Measurements from ENCODE around the gene MAPK10. TPM values are rescaled to one million over a fixed set of nuclear protein-coding genes. Genes with fewer than 3 reads are reported as not detected.

MAPK10 gene
- total and polyA plus RNA-seq, 4 donors: 0.82 to 3.6 (median 2.3) TPM

DNA sequence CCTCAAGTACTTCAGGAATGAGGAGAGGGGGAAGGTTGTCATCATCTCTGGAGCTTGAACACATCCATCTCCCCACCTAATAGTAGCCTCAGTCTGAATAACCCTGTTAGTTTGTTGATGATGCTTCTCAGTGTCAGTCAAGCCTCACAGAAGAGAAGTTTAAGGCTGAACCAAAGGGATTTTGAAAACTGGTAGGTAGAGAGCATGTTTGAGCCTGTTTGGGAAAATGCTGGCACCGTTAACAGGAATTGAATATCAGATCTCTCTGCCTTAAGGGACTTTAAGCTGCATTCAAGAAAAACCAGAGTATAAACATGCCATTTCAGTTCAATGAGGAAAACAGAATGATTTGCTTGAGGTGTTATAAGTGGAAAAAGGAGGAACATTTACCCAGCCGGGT lies 73.1 kb downstream of the MAPK10 start (continued):
- TF ChIP-seq, protein P1, sequence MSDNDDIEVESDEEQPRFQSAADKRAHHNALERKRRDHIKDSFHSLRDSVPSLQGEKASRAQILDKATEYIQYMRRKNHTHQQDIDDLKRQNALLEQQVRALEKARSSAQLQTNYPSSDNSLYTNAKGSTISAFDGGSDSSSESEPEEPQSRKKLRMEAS (IDR thresholded peaks at IDR 0.05): no peak
- TF ChIP-seq RAD21 (IDR thresholded peaks at IDR 0.05) (no peak), HNF4G (IDR thresholded peaks at IDR 0.05) (no peak), YY1 (IDR thresholded peaks at IDR 0.05) (no peak), NR2F2 (IDR thresholded peaks at IDR 0.05) (no peak), JUND (IDR thresholded peaks at IDR 0.05) (no peak)
- TF ChIP-seq, protein P2, sequence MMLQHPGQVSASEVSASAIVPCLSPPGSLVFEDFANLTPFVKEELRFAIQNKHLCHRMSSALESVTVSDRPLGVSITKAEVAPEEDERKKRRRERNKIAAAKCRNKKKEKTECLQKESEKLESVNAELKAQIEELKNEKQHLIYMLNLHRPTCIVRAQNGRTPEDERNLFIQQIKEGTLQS (IDR thresholded peaks at IDR 0.05): no peak

DNA sequence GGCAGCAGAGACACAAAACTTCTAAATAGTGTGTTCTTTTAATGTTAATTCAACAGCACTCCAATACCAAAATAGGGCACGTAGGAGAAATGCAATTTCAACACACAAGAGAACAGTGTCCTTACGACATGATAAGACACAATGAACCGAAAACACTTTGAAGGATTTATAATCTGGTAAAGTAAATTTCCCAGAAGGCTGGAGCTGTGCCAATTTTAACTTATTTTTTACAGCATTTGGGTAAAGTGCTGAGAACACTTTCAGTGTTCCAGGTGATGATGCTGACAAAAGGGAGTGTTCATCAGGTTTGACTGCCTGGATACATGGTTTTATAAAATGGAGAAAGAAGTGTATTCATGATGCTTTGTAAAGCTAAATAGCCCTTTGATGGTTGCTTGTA lies 76.5 kb downstream of the MAPK10 start:
- 62% methylated on average over 3 of the region's 3 CpGs for WGBS
- Histone ChIP-seq H3K4me1 (ENCODE audit: control insufficient read depth in 4 of 4, insufficient read depth in 4 of 4, low read length in 3 of 4) (no peaks in the 10 kb centered on the region), H3K9ac (ENCODE audit: low read depth in 1 of 2, low read length in 2 of 2) (no peak overlapping the region), H3K27ac (ENCODE audit: low read depth in 1 of 2, low read length in 2 of 2) (no peak overlapping the region), H3K36me3 (ENCODE audit: control insufficient read depth in 4 of 4, insufficient read depth in 3 of 4, low read depth in 1 of 4, low read length in 3 of 4) (no peaks in the 10 kb centered on the region), H3K27me3 (ENCODE audit: control insufficient read depth in 4 of 4, insufficient read depth in 4 of 4, low read length in 3 of 4) (no peaks in the 10 kb centered on the region), H3K9me3 (ENCODE audit: control insufficient read depth in 4 of 4, low read length in 3 of 4) (no peaks in the 10 kb centered on the region), H3K4me3 (ENCODE audit: low read depth in 1 of 3, low read length in 3 of 3) (no peak overlapping the region)
- TF ChIP-seq RAD21 (IDR thresholded peaks at IDR 0.05) (no peak), FOXA2 (IDR thresholded peaks at IDR 0.05) (no peak), YY1 (IDR thresholded peaks at IDR 0.05) (no peak), GABPA (IDR thresholded peaks at IDR 0.05 in 1 of 2, conservative IDR thresholded peaks at IDR 0.05 in 1 of 2) (no peak), SP1 (IDR thresholded peaks at IDR 0.05) (no peak), NR2F2 (IDR thresholded peaks at IDR 0.05) (no peak), JUND (IDR thresholded peaks at IDR 0.05) (no peak)
- TF ChIP-seq, protein P3, sequence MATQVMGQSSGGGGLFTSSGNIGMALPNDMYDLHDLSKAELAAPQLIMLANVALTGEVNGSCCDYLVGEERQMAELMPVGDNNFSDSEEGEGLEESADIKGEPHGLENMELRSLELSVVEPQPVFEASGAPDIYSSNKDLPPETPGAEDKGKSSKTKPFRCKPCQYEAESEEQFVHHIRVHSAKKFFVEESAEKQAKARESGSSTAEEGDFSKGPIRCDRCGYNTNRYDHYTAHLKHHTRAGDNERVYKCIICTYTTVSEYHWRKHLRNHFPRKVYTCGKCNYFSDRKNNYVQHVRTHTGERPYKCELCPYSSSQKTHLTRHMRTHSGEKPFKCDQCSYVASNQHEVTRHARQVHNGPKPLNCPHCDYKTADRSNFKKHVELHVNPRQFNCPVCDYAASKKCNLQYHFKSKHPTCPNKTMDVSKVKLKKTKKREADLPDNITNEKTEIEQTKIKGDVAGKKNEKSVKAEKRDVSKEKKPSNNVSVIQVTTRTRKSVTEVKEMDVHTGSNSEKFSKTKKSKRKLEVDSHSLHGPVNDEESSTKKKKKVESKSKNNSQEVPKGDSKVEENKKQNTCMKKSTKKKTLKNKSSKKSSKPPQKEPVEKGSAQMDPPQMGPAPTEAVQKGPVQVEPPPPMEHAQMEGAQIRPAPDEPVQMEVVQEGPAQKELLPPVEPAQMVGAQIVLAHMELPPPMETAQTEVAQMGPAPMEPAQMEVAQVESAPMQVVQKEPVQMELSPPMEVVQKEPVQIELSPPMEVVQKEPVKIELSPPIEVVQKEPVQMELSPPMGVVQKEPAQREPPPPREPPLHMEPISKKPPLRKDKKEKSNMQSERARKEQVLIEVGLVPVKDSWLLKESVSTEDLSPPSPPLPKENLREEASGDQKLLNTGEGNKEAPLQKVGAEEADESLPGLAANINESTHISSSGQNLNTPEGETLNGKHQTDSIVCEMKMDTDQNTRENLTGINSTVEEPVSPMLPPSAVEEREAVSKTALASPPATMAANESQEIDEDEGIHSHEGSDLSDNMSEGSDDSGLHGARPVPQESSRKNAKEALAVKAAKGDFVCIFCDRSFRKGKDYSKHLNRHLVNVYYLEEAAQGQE (IDR thresholded peaks at IDR 0.05): no peak
- TF ChIP-seq, protein P2 (IDR thresholded peaks at IDR 0.05): no peak
- TF ChIP-seq, protein P4, sequence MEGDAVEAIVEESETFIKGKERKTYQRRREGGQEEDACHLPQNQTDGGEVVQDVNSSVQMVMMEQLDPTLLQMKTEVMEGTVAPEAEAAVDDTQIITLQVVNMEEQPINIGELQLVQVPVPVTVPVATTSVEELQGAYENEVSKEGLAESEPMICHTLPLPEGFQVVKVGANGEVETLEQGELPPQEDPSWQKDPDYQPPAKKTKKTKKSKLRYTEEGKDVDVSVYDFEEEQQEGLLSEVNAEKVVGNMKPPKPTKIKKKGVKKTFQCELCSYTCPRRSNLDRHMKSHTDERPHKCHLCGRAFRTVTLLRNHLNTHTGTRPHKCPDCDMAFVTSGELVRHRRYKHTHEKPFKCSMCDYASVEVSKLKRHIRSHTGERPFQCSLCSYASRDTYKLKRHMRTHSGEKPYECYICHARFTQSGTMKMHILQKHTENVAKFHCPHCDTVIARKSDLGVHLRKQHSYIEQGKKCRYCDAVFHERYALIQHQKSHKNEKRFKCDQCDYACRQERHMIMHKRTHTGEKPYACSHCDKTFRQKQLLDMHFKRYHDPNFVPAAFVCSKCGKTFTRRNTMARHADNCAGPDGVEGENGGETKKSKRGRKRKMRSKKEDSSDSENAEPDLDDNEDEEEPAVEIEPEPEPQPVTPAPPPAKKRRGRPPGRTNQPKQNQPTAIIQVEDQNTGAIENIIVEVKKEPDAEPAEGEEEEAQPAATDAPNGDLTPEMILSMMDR (IDR thresholded peaks at IDR 0.05; ENCODE audit: low read depth, low read length, missing input control): no peak
- TF ChIP-seq, protein P1 (IDR thresholded peaks at IDR 0.05): no peak
- no peak for DNase-seq (ENCODE audit: low spot score)

DNA sequence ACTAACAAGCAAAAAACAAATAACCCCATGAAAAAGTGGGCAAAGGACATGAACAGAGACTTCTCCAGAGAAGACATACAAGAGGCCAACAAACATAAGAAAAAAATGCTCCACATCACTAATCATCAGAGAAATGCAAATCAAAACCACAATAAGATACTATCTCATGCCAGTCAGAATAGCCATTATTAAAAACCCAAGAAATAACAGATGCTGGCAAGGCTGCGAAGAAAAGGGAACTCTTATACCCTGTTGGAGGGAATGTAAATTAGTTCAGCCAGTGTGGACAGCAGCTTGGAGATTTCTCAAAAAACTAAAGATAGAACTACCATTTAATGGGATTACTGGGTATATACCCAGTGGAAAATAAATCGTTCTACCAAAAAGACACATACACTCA lies 79.6 kb downstream of the MAPK10 start:
- no peaks in the 10 kb centered on the region for H3K27me3 ChIP-seq (ENCODE audit: control insufficient read depth in 4 of 4, insufficient read depth in 4 of 4, low read length in 3 of 4)
- H3K36me3 ChIP-seq (ENCODE audit: control insufficient read depth in 4 of 4, insufficient read depth in 3 of 4, low read depth in 1 of 4, low read length in 3 of 4): no peaks in the 10 kb centered on the region
- no peak overlapping the region for H3K27ac ChIP-seq (ENCODE audit: low read depth in 1 of 2, low read length in 2 of 2)
- H3K4me1 ChIP-seq (ENCODE audit: control insufficient read depth in 4 of 4, insufficient read depth in 4 of 4, low read length in 3 of 4): no peaks in the 10 kb centered on the region
- 81% methylated on average over 2 of the region's 2 CpGs for WGBS
- H3K9me3 ChIP-seq (ENCODE audit: control insufficient read depth in 4 of 4, low read length in 3 of 4): no peaks in the 10 kb centered on the region
- no peak overlapping the region for H3K9ac ChIP-seq (ENCODE audit: low read depth in 1 of 2, low read length in 2 of 2)
- DNase-seq (ENCODE audit: low spot score): no peak
- H3K4me3 ChIP-seq (ENCODE audit: low read depth in 1 of 3, low read length in 3 of 3): no peak overlapping the region
- no peak for TF ChIP-seq TAF1 (conservative IDR thresholded peaks at IDR 0.05)
- no peak for TF ChIP-seq SP1 (IDR thresholded peaks at IDR 0.05)
- no peak for TF ChIP-seq HNF4G (IDR thresholded peaks at IDR 0.05)
- no peak for TF ChIP-seq GABPA (IDR thresholded peaks at IDR 0.05 in 1 of 2, conservative IDR thresholded peaks at IDR 0.05 in 1 of 2)
- TF ChIP-seq, protein P1 (IDR thresholded peaks at IDR 0.05): no peak
- TF ChIP-seq FOXA1 (IDR thresholded peaks at IDR 0.05): no peak
- TF ChIP-seq, protein P3 (IDR thresholded peaks at IDR 0.05): no peak
- TF ChIP-seq YY1 (IDR thresholded peaks at IDR 0.05): no peak
- TF ChIP-seq HNF4A (conservative IDR thresholded peaks at IDR 0.05): no peak
- no peak for TF ChIP-seq JUND (IDR thresholded peaks at IDR 0.05)
- TF ChIP-seq FOXA2 (IDR thresholded peaks at IDR 0.05): no peak
- no peak for TF ChIP-seq RXRA (IDR thresholded peaks at IDR 0.05)
- TF ChIP-seq, protein P2 (IDR thresholded peaks at IDR 0.05): no peak

All from liver (tissue), 9 donors.